ENCODE results near the gene KL. TPM values are rescaled to one million over a fixed set of nuclear protein-coding genes. Genes with fewer than 3 reads are reported as not detected.

The KL gene
- total and polyA plus RNA-seq, 10 of the 15 experiments (the other 5 are each of a cell fraction or from before 2014, with no cell fraction given), result 0.08 to 2.1 (median 1.4) TPM

- Histone ChIP-seq H3K4me1 (ENCODE audit: control insufficient read depth, insufficient read depth, low read length) (no peaks in the 10 kb centered on the region), H3K9ac (ENCODE audit: control insufficient read depth, insufficient read depth, low read length) (no peak overlapping the region), H3K27me3 (replicated peaks in 1 of 2; ENCODE audit: control insufficient read depth in 2 of 2, insufficient read depth in 2 of 2, low read length in 1 of 2) (no peaks in the 10 kb centered on the region), H3K9me3 (replicated peaks; ENCODE audit: control insufficient read depth, insufficient read depth, low read length) (no peaks in the 10 kb centered on the region), H2AFZ (ENCODE audit: control insufficient read depth, low read depth, low read length) (no peak overlapping the region), H3K4me2 (ENCODE audit: control insufficient read depth, insufficient read depth) (no peak overlapping the region), H4K20me1 (ENCODE audit: control insufficient read depth, insufficient read depth) (no peaks in the 10 kb centered on the region), H3K79me2 (ENCODE audit: control insufficient read depth, insufficient read depth, low read length) (no peaks in the 10 kb centered on the region), H3K36me3 (ENCODE audit: control insufficient read depth in 2 of 2, insufficient read depth in 2 of 2, low read length in 1 of 2) (no peaks in the 10 kb centered on the region), H3K27ac (ENCODE audit: control insufficient read depth, insufficient read depth) (no peak overlapping the region), H3K4me3 (no peak overlapping the region)
- 100% methylated on average over 1 of the region's 1 CpG for WGBS (ENCODE audit: insufficient coverage, insufficient replicate concordance, low lambda C conversion rate, missing lambda C conversion rate)
- ChIA-PET CTCF (no interaction called here), POLR2A (no interaction called here), RAD21 (ENCODE audit: unreplicated experiment) (interaction anchor here (1.5 kb wide), 1 partner anchor 35 kb away, joined by 3 read pairs; no protein-coding TSS in a partner anchor), SMC1A (ENCODE audit: uncharacterized antibody, unreplicated experiment) (interaction anchor here (0.9 to 1.8 kb wide), 2 partner anchors 34 to 38 kb away, joined by 3 to 6 read pairs; no protein-coding TSS in a partner anchor)
- intact Hi-C loops (cut with micrococcal nuclease; ENCODE audit: unreplicated experiment) (no loop called here), in situ Hi-C loops (cut with MboI) (no loop called here)
- BruUV-seq (replicated peaks), result no TSS peak
- no peak for TF ChIP-seq KAT2A (conservative IDR thresholded peaks at IDR 0.05; ENCODE audit: control insufficient read depth, low read depth, low read length)
- TF ChIP-seq ELK1 (IDR thresholded peaks at IDR 0.05; ENCODE audit: low read depth, low read length), result no peak
- TF ChIP-seq HDAC6 (IDR thresholded peaks at IDR 0.05; ENCODE audit: unreplicated experiment), result no peak
- no peak for TF ChIP-seq JUND (IDR thresholded peaks at IDR 0.05; ENCODE audit: low read depth, low read length)
- no peak for TF ChIP-seq SUZ12 (IDR thresholded peaks at IDR 0.05; ENCODE audit: unreplicated experiment)
- no peak for TF ChIP-seq MTA3 (IDR thresholded peaks at IDR 0.05; ENCODE audit: borderline replicate concordance, low read length)
- TF ChIP-seq BCL3 (IDR thresholded peaks at IDR 0.05; ENCODE audit: borderline replicate concordance, insufficient read depth, low read depth, low read length, poor library complexity, severe bottlenecking), result no peak
- TF ChIP-seq SMAD5 (IDR thresholded peaks at IDR 0.05; ENCODE audit: low read depth), result no peak
- TF ChIP-seq BMI1 (IDR thresholded peaks at IDR 0.05; ENCODE audit: borderline replicate concordance), result no peak
- TF ChIP-seq ZZZ3 (IDR thresholded peaks at IDR 0.05; ENCODE audit: control insufficient read depth, insufficient read length, low read depth), result no peak
- no peak for TF ChIP-seq ATF7 (IDR thresholded peaks at IDR 0.05; ENCODE audit: low read depth)
- TF ChIP-seq MEF2A (IDR thresholded peaks at IDR 0.05; ENCODE audit: insufficient read depth, low read depth, low read length), result no peak
- no peak for TF ChIP-seq FOS (IDR thresholded peaks at IDR 0.05; ENCODE audit: borderline replicate concordance, extremely low read depth, insufficient read length)
- TF ChIP-seq ZNF592 (IDR thresholded peaks at IDR 0.05), result no peak
- no peak for TF ChIP-seq ASH2L (IDR thresholded peaks at IDR 0.05; ENCODE audit: borderline replicate concordance, low read depth)
- no peak for ATAC-seq
- DNase-seq (ENCODE audit: low read depth, low spot score), result no peak
- FAIRE-seq, result no peak
Observed at GRCh38 chr13:33072759-33073158, 56.5 kb downstream of the KL start.

Data from GM12878 (cell line).